GM21825 (cell line): ENCODE data around the gene NCAN.

Source experiments
- ATAC-seq: cut with Tn5 transposase; IDR thresholded peaks from one replicate; pipeline ENCODE4 v1.9.1; 2021; ENCODE audit warnings: mild to moderate bottlenecking, moderate library complexity; ENCODE audit not compliant: unreplicated experiment

NCAN gene

GRCh38 chr19:19258589-19259338 is 47.0 kb downstream of the NCAN start:
- no peak for ATAC-seq

GRCh38 chr19:19259741-19260140 is 48.0 kb downstream of the NCAN start:
- ATAC-seq, result no peak

- ATAC-seq, result no peak
These were observed 48.9 kb downstream of the NCAN start for GRCh38 chr19:19260417-19261214.

GRCh38 chr19:19261350-19262189 is 49.8 kb downstream of the NCAN start:
- no peak for ATAC-seq

GRCh38 chr19:19262190-19263057 is 50.7 kb downstream of the NCAN start:
- no peak for ATAC-seq

GRCh38 chr19:19263886-19264487 is 52.2 kb downstream of the NCAN start:
- no peak for ATAC-seq

- ATAC-seq, result no peak
These were observed 55.5 kb downstream of the NCAN start for GRCh38 chr19:19267305-19267704.

GRCh38 chr19:19268453-19269385 is 57.0 kb downstream of the NCAN start:
- no peak for ATAC-seq

GRCh38 chr19:19269952-19270694 is 58.4 kb downstream of the NCAN start:
- no peak for ATAC-seq

- ATAC-seq, result no peak
These were observed 59.2 kb downstream of the NCAN start for GRCh38 chr19:19270749-19271571.

- ATAC-seq, result no peak
These were observed 60.3 kb downstream of the NCAN start for GRCh38 chr19:19271828-19272599.

GRCh38 chr19:19274146-19274545 is 62.4 kb downstream of the NCAN start:
- no peak for ATAC-seq

- ATAC-seq, result no peak
These were observed 63.2 kb downstream of the NCAN start for GRCh38 chr19:19274716-19275565.

GRCh38 chr19:19276386-19276785 is 64.6 kb downstream of the NCAN start:
- no peak for ATAC-seq

GRCh38 chr19:19276851-19277250 is 65.1 kb downstream of the NCAN start:
- no peak for ATAC-seq

GRCh38 chr19:19278315-19278714 is 66.6 kb downstream of the NCAN start:
- ATAC-seq, result no peak
